ENCODE results near the gene WFS1. TPM values are rescaled to one million over a fixed set of nuclear protein-coding genes. Genes with fewer than 3 reads are reported as not detected.

Gene WFS1
- total RNA-seq: 10 to 100 TPM; 32.5 to 58.3 (median 37.1) TPM

GRCh38 chr4:6269616-6270511 lies at the start of gene WFS1:
WFS1 (plus strand) TSS chr4:6269850; CDS start chr4:6277456, 7,606 bp downstream.
- H3K9me3 ChIP-seq: no peaks in the 10 kb centered on the region

GRCh38 chr4:6221301-6221850 lies 48.3 kb upstream of the WFS1 start:
- intact Hi-C loops (cut with DNase I; ENCODE audit: low total_unique reads): no loop called here
- Histone ChIP-seq H3K36me3 (no peaks in the 10 kb centered on the region), H3K27ac (no peak overlapping the region), H3K4me3 (peak overlapping the region in 2 of 3 donors; percentile 23 to 58), H3K4me1 (no peaks in the 10 kb centered on the region), H3K9me3 (peaks cover 8 to 9% of the 10 kb centered on the region in 2 donors), H3K27me3 (peaks cover 3 to 35% of the 10 kb centered on the region in 2 donors)
- peak in 1 of 2 donors; percentile 9 for DNase-seq (ENCODE audit: low spot score in 2 of 2)
- no peak for TF ChIP-seq POLR2AphosphoS5 (IDR thresholded peaks at IDR 0.05)

More at GRCh38 chr4:6269616-6270511, at the start of gene WFS1:
- Histone ChIP-seq H3K27me3 (no peaks in the 10 kb centered on the region), H3K4me1 (peaks cover 11 to 25% of the 10 kb centered on the region in 2 donors), H3K36me3 (no peaks in the 10 kb centered on the region), H3K27ac (peak within 1 kb of the TSS; percentile 79 to 87), H3K4me3 (peak within 1 kb of the TSS; percentile 91 to 96 (median 92))
- TF ChIP-seq POLR2A (IDR thresholded peaks at IDR 0.05) (peak; percentile 54), POLR2AphosphoS5 (IDR thresholded peaks at IDR 0.05) (peak in 1 of 3 donors; percentile 74), CTCF (IDR thresholded peaks at IDR 0.05) (no peak)
- intact Hi-C loops (cut with DNase I; ENCODE audit: low total_unique reads): loop anchor here (5.0 kb wide), 1 partner anchor 1872 kb away; no protein-coding TSS in a partner anchor
- peak; percentile 99 for DNase-seq (ENCODE audit: low spot score in 2 of 2)

- H3K9me3 ChIP-seq: peaks cover 8 to 9% of the 10 kb centered on the region in 2 donors
- H3K36me3 ChIP-seq: no peaks in the 10 kb centered on the region
- peaks cover 3 to 35% of the 10 kb centered on the region in 2 donors for H3K27me3 ChIP-seq
- peak in 1 of 2 donors; percentile 15 for DNase-seq (ENCODE audit: low spot score in 2 of 2)
- TF ChIP-seq POLR2A (IDR thresholded peaks at IDR 0.05): no peak
- TF ChIP-seq POLR2AphosphoS5 (IDR thresholded peaks at IDR 0.05): no peak
- no peak for TF ChIP-seq CTCF (IDR thresholded peaks at IDR 0.05)
- peak overlapping the region in 2 of 3 donors; percentile 23 to 58 for H3K4me3 ChIP-seq
- H3K27ac ChIP-seq: no peak overlapping the region
- H3K4me1 ChIP-seq: no peaks in the 10 kb centered on the region
- intact Hi-C loops (cut with DNase I; ENCODE audit: low total_unique reads): no loop called here
Observed at GRCh38 chr4:6221851-6222760, 47.5 kb upstream of the WFS1 start.

- peaks cover 3 to 35% of the 10 kb centered on the region in 2 donors for H3K27me3 ChIP-seq
- DNase-seq (ENCODE audit: low spot score in 2 of 2): peak in 1 of 2 donors; percentile 3
Observed at GRCh38 chr4:6222761-6223292, 46.8 kb upstream of the WFS1 start.

More at GRCh38 chr4:6222761-6223292, 46.8 kb upstream of the WFS1 start:
- Histone ChIP-seq H3K4me3 (no peak overlapping the region), H3K4me1 (no peaks in the 10 kb centered on the region), H3K27ac (no peak overlapping the region), H3K36me3 (no peaks in the 10 kb centered on the region), H3K9me3 (peaks cover 8 to 9% of the 10 kb centered on the region in 2 donors)
- intact Hi-C loops (cut with DNase I; ENCODE audit: low total_unique reads): no loop called here
- TF ChIP-seq POLR2AphosphoS5 (IDR thresholded peaks at IDR 0.05) (no peak), POLR2A (IDR thresholded peaks at IDR 0.05) (no peak), CTCF (IDR thresholded peaks at IDR 0.05) (no peak)
